GM18907 (cell line): Measurements from ENCODE around the gene TEX52.
"Not testable (repeated sequence)": the region's sequence is repeated elsewhere in the genome, so short reads cannot be mapped to it uniquely, and the experiment has no call there.

Experiments used
- ATAC-seq: cut with Tn5 transposase; IDR thresholded peaks from one replicate; pipeline ENCODE4 v1.9.1; 2021; ENCODE audit warnings: mild to moderate bottlenecking, moderate library complexity; ENCODE audit not compliant: unreplicated experiment

Gene TEX52

DNA sequence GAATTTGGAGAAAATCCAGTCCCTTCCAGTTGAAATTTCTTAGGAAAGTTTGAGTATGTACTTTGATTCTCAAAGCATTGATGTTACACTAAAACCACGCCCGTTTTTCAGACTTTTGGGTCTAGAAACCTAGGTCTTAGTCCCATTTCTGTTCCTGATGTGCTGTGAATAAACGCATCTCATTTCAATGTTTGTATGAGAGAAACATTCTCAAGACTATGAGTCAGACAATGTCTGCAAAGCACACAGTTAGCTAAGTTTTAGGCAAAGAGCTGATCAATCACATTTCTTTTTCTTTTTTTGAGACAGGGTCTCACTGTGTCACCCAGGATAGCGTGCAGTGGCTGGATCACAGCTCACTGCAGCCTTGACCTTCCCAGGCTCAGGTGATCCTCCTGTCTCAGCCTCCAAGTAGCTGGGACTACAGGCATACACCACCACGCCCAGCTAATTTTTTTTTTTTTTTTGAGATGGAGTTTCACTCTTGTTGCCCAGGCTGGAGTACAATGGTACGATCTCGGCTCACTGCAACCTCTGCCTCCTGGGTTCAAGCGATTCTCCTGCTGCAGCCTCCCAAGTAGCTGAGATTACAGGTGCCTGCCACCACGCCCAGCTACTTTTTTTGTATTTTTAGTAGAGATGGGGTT, 12.3 kb upstream of the TEX52 start:
- not testable (repeated sequence) for ATAC-seq

DNA sequence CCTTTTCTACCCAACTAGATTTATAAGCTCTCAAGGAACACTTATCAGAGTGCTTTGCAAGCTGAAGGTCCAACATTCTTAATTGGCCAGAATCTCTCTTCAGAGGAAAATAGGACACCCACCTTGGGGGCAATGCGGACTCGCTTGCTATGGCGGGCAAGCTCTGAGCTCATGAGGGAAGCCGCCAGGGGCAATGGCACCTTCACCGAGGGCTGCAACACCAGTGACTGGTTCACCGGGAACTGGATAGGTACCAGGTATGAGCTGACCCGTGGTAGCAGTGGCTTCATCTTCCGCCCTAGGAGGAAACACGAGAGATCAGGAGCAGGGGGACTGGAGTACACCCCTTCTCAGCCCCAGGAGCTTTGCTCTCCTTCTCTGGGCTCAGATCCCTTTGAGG, 7.4 kb upstream of the TEX52 start:
- ATAC-seq, result no peak

DNA sequence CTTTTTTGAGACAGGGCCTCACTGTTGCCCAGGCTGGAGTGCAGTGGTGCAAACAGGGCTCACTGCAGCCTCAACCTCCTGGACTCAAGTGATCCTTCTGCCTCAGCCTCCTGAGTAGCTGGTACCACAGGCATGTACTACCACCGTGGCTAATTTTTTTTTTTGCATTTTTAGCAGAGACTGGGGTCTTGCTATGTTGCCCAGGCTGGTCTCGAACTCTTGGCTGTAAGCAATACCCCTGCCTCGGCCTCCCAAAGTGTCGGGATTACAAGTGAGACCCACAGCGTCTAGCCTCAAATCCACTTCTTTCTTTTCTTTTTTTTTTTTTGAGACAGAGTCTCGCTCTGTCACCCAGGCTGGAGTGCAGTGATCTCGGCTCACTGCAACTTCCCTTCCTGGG, 6.6 kb upstream of the TEX52 start:
- not testable (repeated sequence) for ATAC-seq

DNA sequence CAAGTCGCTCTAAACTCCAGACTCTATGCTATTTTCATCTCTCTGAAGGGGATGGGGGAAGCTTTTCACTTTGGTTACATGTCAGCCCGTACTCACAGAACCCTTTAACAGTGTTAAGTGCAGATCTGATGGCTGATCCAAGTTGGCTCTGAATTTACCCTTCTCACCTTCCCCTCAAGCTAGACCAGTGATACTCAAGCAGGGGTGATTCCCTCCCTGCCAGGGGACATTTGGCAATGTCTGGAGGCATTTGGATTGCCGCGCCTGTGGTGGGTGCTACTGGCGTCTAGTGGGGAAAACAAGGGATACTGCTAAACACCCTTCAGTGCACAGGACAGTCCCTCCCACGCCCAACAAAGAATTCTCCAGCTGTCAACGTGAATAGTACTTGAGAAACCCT, 6.0 kb upstream of the TEX52 start:
- no peak for ATAC-seq

DNA sequence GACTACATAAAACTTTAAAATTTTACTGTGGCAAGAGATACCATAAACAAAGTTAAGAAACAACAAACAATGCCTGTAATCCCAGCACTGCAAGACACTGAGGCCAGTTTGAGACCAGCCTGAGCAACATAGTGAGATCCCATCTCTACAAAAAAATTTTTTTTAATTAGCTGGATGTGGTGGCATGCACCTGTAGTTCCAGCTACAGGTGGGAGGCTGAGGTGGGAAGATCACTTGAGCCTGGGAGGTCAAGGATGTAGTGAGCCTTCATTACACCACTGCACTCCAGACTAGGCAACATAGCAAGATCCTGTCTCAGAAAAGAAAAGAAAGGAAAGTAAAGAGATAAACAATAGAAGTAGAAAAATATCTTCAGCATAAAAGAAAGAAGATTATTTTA, 3.3 kb upstream of the TEX52 start:
- ATAC-seq, result no peak

DNA sequence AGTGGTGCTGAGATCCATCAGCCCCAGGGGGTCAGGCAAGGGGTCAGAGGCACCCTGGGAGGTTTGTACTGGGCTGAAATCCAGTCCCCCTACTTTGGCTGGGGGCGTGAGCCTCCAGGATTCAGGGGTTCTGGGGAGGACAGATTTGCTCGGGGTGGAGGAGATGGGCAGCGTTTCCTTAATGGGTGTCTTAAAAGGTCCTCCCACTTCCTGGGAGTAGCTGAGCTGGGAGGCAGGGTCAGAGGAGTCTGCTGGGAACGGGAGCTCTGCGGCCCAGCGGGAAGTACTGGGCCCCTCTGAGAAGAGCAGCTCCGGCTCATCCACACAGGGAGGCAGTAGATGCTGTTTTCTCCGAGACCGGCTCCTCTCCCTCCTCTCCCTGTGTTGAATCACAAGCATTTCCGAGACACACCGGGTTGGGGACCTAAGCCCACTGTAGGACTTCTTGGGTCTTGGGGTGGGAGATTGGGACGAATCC, 2.1 kb upstream of the TEX52 start:
- ATAC-seq, result no peak

DNA sequence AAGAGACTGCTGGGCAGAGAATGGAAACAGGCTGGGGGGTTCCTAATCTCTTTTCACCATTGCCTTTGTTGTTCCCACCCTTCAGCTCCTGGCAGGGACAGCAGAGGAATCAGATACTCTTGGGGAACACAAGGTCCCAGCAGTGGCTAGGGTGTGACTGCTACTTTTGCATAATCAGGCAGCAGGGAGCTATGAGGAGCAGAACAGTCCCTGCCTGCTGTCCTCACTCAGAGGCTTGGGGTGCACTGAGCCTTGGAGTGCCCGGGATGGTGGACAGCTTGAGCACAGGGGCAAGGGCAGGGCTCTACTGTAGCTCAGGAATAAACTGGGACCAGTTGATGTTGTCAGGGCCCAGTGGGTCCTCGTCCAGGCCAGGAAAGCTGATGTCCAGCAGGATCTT, 1.5 kb upstream of the TEX52 start:
- no peak for ATAC-seq

DNA sequence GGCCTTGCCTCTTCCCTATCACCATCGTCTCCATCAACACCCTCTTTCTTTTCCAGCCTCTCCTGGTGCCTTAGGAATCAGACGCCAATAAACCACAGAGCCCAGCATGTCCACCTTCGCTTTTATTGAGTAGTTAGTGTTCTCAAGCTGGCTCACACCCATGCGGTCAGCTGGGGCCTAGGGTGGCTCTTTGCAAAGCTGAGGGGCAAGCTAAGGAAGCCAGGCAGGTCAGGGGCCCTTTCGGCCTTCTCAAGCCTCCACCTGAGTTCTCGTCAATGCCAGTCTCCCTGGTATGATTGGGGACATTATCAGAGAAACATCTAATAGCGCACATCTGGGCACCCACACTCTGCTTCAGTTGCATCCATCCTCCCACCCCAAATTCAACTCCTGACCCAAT, 737 bp upstream of the TEX52 start:
- ATAC-seq, result no peak

DNA sequence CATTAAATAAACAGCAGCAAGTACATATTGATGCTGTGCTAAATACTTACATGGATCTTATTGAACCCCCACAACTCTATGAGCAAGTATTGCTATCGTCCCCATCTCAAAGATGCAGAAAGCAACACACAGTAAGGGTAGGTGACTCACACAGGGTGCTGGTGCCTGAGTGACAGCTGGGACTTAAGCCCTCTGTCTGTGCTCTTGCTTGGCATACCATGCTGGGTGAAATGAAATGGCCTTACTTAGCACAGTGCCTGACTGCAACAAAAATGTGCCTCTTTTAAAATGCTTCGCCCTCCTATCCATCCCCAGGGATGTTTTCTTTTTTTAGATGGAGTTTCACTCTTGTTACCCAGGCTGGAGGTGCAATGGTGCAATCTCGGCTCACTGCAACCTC, 788 bp downstream of the TEX52 start:
- no peak for ATAC-seq

DNA sequence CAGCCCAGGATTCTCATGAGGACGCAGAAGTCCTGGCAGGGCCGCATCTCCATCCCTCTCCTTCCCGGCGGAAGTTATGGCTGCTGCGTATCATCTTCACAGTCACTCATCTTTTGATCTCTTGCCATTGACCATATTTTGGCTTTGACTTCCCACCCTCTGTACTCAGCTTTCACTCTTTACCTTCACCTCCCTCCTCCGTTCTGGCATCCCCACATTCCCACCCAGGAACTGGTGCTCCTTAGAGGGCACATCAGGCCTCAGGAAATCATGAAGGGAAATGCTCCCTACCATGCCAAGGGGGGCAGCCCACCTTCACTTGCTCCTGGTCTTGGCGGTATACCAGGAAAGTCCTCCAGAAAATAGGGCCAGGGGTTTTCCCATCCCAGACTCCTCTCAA, 1.3 kb downstream of the TEX52 start:
- no peak for ATAC-seq

DNA sequence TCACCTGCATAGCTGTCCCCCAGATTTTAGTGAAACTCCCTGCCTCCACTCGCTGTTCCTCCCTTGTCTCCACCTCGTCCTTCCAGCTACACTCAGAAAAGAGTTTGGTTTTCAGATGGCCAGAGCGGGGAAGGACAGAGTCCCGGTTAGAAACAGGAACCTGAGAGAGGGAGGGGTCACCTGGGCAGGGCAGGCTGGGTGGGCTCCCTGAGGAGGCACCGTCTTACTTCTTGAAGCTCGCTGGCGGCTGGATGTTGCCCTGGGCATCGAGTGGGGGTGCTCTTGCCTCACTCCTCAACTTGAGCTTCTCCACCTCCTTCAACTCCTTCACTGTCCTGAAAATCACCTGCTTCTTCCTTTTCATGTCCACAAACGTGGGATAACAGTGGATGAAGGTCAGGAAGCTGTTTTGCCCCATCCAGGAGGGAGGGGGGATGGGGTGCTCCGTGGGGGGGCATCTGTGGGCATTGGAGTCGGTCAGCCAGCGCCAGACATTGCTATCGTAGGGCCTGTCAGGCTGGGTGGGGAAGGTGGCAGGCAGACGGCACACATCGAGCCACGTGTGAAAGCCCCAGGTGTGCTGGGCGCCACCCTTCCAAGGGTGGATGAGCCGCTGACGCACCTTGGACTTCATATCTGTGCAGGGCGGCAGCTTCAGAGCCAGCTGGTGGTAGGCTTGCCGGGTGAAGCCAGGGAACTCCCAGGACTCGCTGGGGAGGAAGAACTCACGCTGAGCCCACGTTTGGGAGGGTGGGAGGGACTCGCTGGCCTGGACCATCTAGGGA, 2.0 kb downstream of the TEX52 start:
- no peak for ATAC-seq

DNA sequence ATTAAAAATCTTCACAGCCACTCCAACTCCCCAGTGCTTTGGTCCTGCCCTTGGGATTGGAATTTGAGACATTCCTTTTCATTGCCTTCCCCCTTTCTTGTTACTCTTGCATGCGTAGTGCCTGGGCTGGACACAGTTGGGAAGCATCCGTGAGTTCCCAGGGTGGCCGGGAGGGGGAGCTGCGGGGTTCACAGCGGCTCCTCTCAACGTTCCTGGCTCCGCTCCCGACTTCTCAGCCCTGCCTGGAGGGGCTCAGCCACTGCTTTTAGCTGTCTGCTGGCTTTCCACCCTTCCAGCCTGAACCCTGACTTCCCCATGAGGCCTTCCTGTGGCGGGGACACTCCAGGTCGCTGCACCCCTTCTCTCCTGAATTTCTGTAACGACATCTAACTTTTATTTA, 3.2 kb downstream of the TEX52 start:
- ATAC-seq, result no peak

DNA sequence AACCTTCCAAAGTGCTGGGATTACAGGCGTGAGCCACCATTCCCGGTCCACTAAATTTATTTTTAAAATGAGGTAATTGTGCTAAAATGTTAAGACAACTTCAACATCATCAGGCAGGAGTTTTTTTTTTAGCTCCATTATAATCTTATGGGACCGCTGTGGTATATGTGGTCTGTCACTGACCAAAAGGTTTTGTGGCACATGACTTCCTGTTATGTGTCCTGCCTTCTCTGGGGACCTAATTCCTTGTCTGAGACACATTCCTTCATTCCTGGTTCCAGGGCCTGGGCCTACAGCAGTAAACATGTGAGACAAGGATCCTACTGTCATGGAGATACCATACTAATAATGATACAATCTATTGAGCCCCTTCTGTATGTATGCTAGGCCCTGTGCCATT, 4.9 kb downstream of the TEX52 start:
- ATAC-seq, result no peak

DNA sequence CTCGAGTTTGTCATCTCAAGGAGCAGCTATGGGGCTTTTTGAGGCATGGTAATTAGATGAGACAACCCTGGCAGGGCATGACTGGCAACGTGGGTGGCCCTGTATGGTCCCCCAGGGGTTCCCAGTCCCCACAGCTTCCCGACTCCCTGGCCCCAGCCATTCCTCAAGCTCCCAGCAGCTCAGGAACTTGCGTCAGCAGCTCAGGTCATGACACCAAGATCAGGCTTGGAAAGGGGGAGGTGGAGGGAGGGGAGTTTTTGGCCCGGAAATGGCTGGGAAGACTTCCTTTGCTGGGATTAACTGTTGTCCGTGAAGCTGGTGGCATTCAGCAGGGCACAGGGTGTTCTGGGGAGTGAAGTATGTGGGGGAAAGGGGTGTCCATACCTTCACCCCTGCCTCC, 11.6 kb downstream of the TEX52 start:
- ATAC-seq, result no peak

DNA sequence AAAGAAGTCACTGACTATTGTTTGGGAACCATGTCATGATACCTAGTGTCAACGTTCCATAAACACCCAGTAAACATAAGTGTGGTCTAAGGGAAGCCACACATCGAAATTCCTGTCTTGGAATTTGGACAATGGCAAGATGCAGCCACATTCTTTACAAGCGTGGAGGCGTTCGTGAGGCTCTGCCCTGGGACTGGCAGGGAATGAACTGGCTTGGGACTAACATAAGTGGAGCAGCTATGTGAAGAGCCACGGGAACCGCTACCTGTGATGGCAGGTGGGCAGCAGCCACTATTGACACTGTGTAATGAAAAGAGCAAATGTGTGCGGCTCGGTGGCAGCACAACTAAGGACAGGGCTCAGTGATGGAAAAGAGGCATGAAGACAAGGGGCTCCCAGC, 12.1 kb downstream of the TEX52 start:
- ATAC-seq, result no peak

DNA sequence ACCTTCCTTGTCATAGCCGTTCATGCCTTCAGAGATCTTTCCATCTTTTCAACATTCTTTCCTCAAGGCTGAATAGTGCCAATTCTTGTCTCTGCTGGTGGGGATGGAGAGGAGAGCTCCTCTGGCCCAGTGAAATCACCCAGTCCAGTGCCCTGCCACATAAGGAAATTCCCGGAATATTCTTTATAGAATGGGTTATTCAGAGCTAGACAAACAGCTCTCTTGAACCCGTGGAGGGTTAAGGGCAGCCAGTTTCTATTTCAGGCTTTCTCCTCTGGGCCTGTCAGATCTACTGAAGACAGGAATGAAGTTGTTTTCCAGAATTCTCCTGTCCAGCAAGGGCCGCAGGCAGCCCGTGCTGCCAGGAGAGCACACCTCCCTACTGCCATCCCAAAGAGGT, 13.9 kb downstream of the TEX52 start:
- no peak for ATAC-seq

DNA sequence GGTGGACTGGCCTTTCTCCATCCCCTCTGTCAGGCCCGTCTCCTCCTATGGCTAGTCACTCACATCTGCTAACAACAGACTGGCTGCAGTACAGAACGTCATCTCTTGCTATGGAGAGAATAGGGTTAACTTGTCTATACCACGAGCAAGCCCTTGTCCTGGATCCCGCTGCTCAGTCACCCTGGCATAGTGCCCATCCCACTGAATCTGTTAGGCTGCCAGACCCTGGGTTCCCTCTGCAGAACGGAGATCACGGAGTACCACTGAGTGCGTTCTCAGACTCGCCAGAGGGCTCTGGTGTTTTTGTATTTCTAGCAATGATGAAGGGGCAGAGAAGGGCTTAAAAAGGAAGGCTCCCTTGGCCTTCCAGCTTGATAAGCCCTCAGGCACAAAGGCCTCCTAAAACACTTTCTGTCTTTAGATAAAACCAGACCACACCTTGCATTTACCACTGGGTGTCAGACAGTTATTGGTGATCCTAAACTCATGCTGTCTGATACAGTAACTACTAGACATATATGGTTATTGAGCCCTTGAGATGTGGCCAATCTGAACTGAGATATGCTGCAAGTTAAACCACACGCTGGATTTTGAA, 15.7 kb downstream of the TEX52 start:
- ATAC-seq, result no peak

DNA sequence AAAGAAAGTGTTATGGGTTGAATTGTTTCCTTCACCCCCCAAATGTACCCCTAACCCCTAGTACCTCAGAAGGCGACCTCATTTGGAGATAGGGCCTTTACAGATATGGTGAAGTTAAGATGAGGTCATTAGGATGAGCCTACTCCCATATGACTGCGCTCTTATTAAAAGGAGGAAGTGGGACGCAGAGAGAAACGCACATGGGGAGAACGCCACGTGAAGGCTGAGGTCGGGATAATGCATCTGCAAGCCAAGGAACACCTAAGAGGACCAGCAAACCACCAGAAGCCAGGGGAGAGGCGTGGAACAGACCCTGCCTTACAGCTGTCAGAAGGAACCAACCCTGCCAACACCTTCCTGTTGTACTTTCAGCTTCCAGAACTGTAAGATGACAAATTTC, 20.3 kb downstream of the TEX52 start:
- no peak for ATAC-seq

DNA sequence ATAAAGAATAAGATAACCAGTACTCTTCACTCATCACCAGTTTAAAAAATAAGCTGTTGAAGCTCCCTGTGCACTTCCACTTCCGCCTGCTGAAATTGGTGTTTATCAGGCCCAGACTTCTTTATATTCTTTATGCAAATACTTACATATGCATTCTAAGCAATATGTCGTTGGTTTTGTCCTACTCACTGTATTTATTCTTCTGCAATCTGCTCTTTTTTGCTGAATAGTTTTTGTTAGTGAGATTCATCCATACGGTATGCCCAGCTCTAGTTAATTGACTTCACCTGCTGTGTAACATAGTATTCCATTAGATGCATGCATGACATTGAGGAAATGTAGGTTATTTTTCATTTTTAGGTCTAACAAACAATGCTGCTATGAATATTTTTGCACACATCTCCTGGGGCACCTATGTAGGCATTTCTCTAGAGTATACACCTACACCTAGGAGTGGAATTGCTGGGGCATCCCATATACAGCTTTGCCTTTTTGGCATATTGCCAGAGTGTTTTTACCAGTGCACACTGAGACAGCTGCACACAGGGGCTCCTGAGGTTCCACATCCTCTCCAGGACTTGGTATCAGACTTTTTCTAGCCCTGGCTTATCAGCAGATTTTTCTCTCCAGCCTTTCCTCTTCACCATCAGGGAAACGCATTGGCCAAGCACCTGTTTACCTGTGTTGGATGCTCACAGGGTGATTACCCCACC, 21.0 kb downstream of the TEX52 start:
- ATAC-seq, result no peak

DNA sequence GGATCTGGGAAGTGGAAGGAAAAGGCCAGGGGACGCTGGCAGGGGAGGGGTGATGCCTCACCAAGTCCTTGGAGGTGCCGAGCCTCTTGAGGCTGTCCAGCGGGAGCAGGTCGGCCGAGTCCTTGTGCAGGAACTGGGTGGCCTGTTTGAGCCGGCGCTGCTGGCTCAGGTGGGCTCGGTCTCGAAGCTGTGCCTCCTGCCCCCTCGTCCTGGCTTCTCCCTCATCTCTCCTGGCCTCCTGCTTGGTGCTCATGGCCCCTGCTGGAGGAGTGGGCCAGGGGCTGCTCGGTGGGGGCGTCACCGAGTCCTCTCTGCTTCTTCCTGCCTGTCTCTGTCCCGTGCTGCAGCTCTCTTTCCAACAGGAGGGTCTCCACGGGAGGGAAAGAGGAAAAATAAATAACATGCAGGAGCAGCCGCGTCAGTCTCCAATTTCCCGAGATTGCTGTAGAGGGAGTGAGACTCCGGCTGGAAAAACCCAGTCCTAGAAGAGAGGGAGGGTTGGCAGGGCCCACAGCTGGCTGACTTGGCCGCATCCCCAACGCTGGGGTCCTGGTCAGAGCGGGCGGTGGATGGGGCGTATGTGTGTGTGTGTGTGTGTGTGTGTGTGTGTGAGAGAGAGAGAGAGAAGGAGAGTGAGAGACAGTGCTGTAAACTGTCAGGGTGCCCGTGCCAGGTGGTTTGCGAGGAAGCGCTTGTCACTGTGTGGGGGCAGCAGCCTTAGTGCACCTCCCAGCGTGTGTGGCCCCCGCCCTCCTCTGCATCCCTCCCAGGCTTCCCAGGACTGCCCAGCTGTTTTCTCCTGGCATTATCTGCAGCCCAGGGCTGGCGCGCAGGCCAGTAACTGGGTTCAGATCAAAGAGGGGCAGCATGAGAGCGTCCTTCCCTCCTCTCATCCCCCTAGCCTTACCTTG, 22.0 kb downstream of the TEX52 start, which contains the start of gene NRIP2:
NRIP2 (minus strand) TSS at position 455 of the 911 bp plus-strand sequence; CDS start at position 403, 52 bp downstream.
- ATAC-seq, result no peak
